PC-9 (cell line): ENCODE results near the gene ALPP. TPM values are rescaled to one million over a fixed set of nuclear protein-coding genes. Genes with fewer than 3 reads are reported as not detected.
"Not testable (repeated sequence)": the region's sequence is repeated elsewhere in the genome, so short reads cannot be mapped to it uniquely, and the experiment has no call there.

Experiments
- BruUV-seq: library from RNA; stranded (reverse); fragments of 400-500 nt; replicated peaks from 2 replicates; lab custom pipeline; 2021; lab: Mats Ljungman, UMichigan
- CTCF ChIA-PET: fragments of 300-600 bp; sonication (Branson Sonifier 250); formaldehyde crosslinking; loops from one replicate; lab custom pipeline; 2022; ENCODE audit warnings: antibody characterized with exemption; lab: Charles Lee
- POLR2A ChIA-PET: fragments of 300-600 bp; sonication (Branson Sonifier 250); formaldehyde crosslinking; loops from one replicate; lab custom pipeline; 2022; ENCODE audit warnings: antibody characterized with exemption; ENCODE audit not compliant: unreplicated experiment; lab: Charles Lee
- DNase-seq, 2 experiments: peaks; one replicate each; pipeline versions ENCODE4 v3.0.0 to v3.0.0-alpha.2; 2015 to 2022; ENCODE audit warnings: mixed read lengths in 1 of 2
- H2AFZ ChIP-seq: fragments of 200-600 bp; sonication (generic); 2 replicates; pipeline ENCODE4 v1.8.1; 2017; ENCODE audit warnings: antibody characterized with exemption
- H3F3A ChIP-seq: fragments of 200-600 bp; sonication (generic); 2 replicates; pipeline ENCODE4 v1.8.1; 2017; ENCODE audit warnings: antibody characterized with exemption, mild to moderate bottlenecking, low read depth; ENCODE audit not compliant: insufficient read depth
- H3K27ac ChIP-seq: fragments of 200-600 bp; sonication (generic); 2 replicates; pipeline ENCODE4 v1.6.1; 2016; ENCODE audit warnings: mixed run types
- H3K27me3 ChIP-seq: fragments of 200-600 bp; sonication (generic); 2 replicates; pipeline ENCODE4 v1.6.1; 2016; ENCODE audit warnings: low read depth, mixed run types; ENCODE audit not compliant: insufficient read depth
- H3K36me3 ChIP-seq: fragments of 200-600 bp; sonication (generic); 2 replicates; pipeline ENCODE4 v1.6.1; 2016; ENCODE audit warnings: low read depth, mixed run types
- H3K4me1 ChIP-seq: fragments of 200-600 bp; sonication (generic); replicated peaks from 2 replicates; pipeline ENCODE4 v1.6.1; 2016; ENCODE audit warnings: mixed run types; ENCODE audit not compliant: insufficient read depth
- H3K4me2 ChIP-seq: fragments of 200-600 bp; sonication (generic); 2 replicates; pipeline ENCODE4 v1.6.1; 2017; ENCODE audit warnings: mixed run types
- H3K4me3 ChIP-seq: fragments of 200-600 bp; sonication (generic); 2 replicates; pipeline ENCODE4 v1.6.1; 2016; ENCODE audit warnings: mixed run types
- H3K79me2 ChIP-seq: fragments of 200-600 bp; sonication (generic); 2 replicates; pipeline ENCODE4 v1.6.1; 2017; ENCODE audit warnings: low read depth, mixed run types
- H3K9me2 ChIP-seq: fragments of 200-600 bp; sonication (generic); 2 replicates; pipeline ENCODE4 v1.8.1; 2017; ENCODE audit warnings: mild to moderate bottlenecking; ENCODE audit not compliant: insufficient read depth
- H3K9me3 ChIP-seq: fragments of 200-600 bp; sonication (generic); 2 replicates; pipeline ENCODE4 v1.8.1; 2016; ENCODE audit warnings: low read depth; ENCODE audit not compliant: insufficient read depth
- H4K20me1 ChIP-seq: fragments of 200-600 bp; sonication (generic); 2 replicates; pipeline ENCODE4 v1.8.1; 2017; ENCODE audit not compliant: insufficient read depth
- CTCF ChIP-seq: fragments of 200-600 bp; sonication (generic); conservative IDR thresholded peaks from 2 replicates; pipeline ENCODE4 v1.6.1; 2017; ENCODE audit warnings: mixed run types, antibody characterized with exemption, mild to moderate bottlenecking, moderate library complexity
- EZH2 ChIP-seq: fragments of 200-600 bp; sonication (generic); IDR thresholded peaks from 2 replicates; pipeline ENCODE4 v1.8.0; 2017; ENCODE audit warnings: antibody characterized with exemption, low read depth
- intact Hi-C: fragments of 100-400 bp; cut with micrococcal nuclease; formaldehyde crosslinking; loops from one replicate; pipeline ENCODE4 v1.10.0; 2022; ENCODE audit not compliant: unreplicated experiment
- total RNA-seq: library from RNA; stranded (reverse); gene quantifications from 2 replicates; pipeline ENCODE4 v1.2.3, GENCODE V29; 2021

Gene ALPP
- total RNA-seq, 1 experiment from 2014 or later = 47.5 TPM

- CTCF ChIA-PET = interaction anchor here (1.3 kb wide), 1 partner anchor 31 kb away, joined by 5 read pairs; no protein-coding TSS in a partner anchor
- POLR2A ChIA-PET, H3K9me3 ChIP-seq, H3K27ac ChIP-seq, H3K9me2 ChIP-seq, H4K20me1 ChIP-seq, H3K36me3 ChIP-seq, H3K4me3 ChIP-seq, H3K4me1 ChIP-seq, BruUV-seq, H3K27me3 ChIP-seq, H3K79me2 ChIP-seq, DNase-seq, H3F3A ChIP-seq, H3K4me2 ChIP-seq, H2AFZ ChIP-seq, intact Hi-C loops: not testable (repeated sequence)
- TF ChIP-seq CTCF = peak; percentile 79
Observed at GRCh38 chr2:232335206-232335858, 43.2 kb upstream of the ALPP start.

- no peaks in the 10 kb centered on the region for H3K9me3 ChIP-seq
- CTCF ChIA-PET = interaction anchor here (1.3 kb wide), 1 partner anchor 30 kb away, joined by 5 read pairs; no protein-coding TSS in a partner anchor
- H3K27me3 ChIP-seq = no peaks in the 10 kb centered on the region
- no peaks in the 10 kb centered on the region for H3F3A ChIP-seq
- H3K4me2 ChIP-seq = no peak overlapping the region
- H3K4me3 ChIP-seq = no peak overlapping the region
- DNase-seq = no peak
- H3K27ac ChIP-seq = no peak overlapping the region
- TF ChIP-seq EZH2 (no peak), CTCF (no peak)
- no peaks in the 10 kb centered on the region for H3K79me2 ChIP-seq
- no peak overlapping the region for H2AFZ ChIP-seq
- POLR2A ChIA-PET = no interaction called here
- H3K9me2 ChIP-seq = no peaks in the 10 kb centered on the region
- no peaks in the 10 kb centered on the region for H3K36me3 ChIP-seq
- intact Hi-C loops = no loop called here
- H3K4me1 ChIP-seq = no peaks in the 10 kb centered on the region
- H4K20me1 ChIP-seq = no peaks in the 10 kb centered on the region
- no TSS peak for BruUV-seq
Observed at GRCh38 chr2:232335859-232336215, 42.7 kb upstream of the ALPP start.

- no TSS peak for BruUV-seq
- no peak overlapping the region for H2AFZ ChIP-seq
- H3F3A ChIP-seq = no peaks in the 10 kb centered on the region
- no peak overlapping the region for H3K27ac ChIP-seq
- DNase-seq = no peak
- H3K4me2 ChIP-seq = no peak overlapping the region
- H3K4me3 ChIP-seq = no peak overlapping the region
- POLR2A ChIA-PET = no interaction called here
- no peaks in the 10 kb centered on the region for H3K9me3 ChIP-seq
- intact Hi-C loops = no loop called here
- TF ChIP-seq EZH2 = no peak
- no peak for TF ChIP-seq CTCF
- H3K9me2 ChIP-seq = no peaks in the 10 kb centered on the region
- H3K36me3 ChIP-seq = no peaks in the 10 kb centered on the region
- no peaks in the 10 kb centered on the region for H3K27me3 ChIP-seq
- CTCF ChIA-PET = interaction anchor here (1.3 kb wide), 1 partner anchor 30 kb away, joined by 5 read pairs; no protein-coding TSS in a partner anchor
- no peaks in the 10 kb centered on the region for H3K79me2 ChIP-seq
- no peaks in the 10 kb centered on the region for H3K4me1 ChIP-seq
- H4K20me1 ChIP-seq = no peaks in the 10 kb centered on the region
Observed at GRCh38 chr2:232336241-232336736, 42.3 kb upstream of the ALPP start.
